Dermis microvascular lymphatic vessel endothelial cell (primary cell): Measurements from ENCODE around the gene HNF4A. TPM values are rescaled to one million over a fixed set of nuclear protein-coding genes. Genes with fewer than 3 reads are reported as not detected.
A peak's percentile ranks its signal among the peaks of the same experiment; 100 is the strongest.
"Not testable (repeated sequence)": the region's sequence is repeated elsewhere in the genome, so short reads cannot be mapped to it uniquely, and the experiment has no call there.

Experiments used
- DNase-seq, 2 donors: peaks; one replicate each; pipeline versions ENCODE4 v3.0.0 to v3.0.0-alpha.2; 2010; ENCODE audit warnings: low read depth in 2 of 2
- total RNA-seq: library from RNA; depleted of rRNA; stranded (reverse); fragments of >200 nt; gene quantifications from 2 replicates; pipeline ENCODE4 v1.2.1, GENCODE V29; 2014

HNF4A gene
- total RNA-seq, 1 donor from 2014 or later: not detected

GRCh38 chr20:44468044-44468782 lies 112.7 kb downstream of the HNF4A start:
- no peak for DNase-seq

GRCh38 chr20:44470327-44470726 lies 114.8 kb downstream of the HNF4A start:
- DNase-seq: no peak

- DNase-seq: no peak
These were observed 116.0 kb downstream of the HNF4A start for GRCh38 chr20:44471481-44471882.

GRCh38 chr20:44472283-44472682 lies 116.8 kb downstream of the HNF4A start:
- not testable (repeated sequence) for DNase-seq

GRCh38 chr20:44475372-44475693 lies 119.8 kb downstream of the HNF4A start:
- DNase-seq: no peak

- peak; percentile 69 to 86 for DNase-seq
These were observed 120.4 kb downstream of the HNF4A start, which contains the start of gene TTPAL for GRCh38 chr20:44475694-44476560. TSS of gene TTPAL (plus strand) at chr20:44475874. CDS start at chr20:44480000, 4,126 bp downstream.

- DNase-seq: no peak
These were observed 121.7 kb downstream of the HNF4A start for GRCh38 chr20:44477151-44477550.

- DNase-seq: no peak
These were observed 122.7 kb downstream of the HNF4A start for GRCh38 chr20:44478206-44478605.

GRCh38 chr20:44479643-44480042 lies 124.1 kb downstream of the HNF4A start:
- no peak for DNase-seq

- no peak for DNase-seq
These were observed 124.6 kb downstream of the HNF4A start for GRCh38 chr20:44480097-44480496.

- no peak for DNase-seq
These were observed 126.4 kb downstream of the HNF4A start for GRCh38 chr20:44481719-44482416.

- no peak for DNase-seq
These were observed 127.6 kb downstream of the HNF4A start for GRCh38 chr20:44483112-44483511.

Other genes with a start within 250 kb of the HNF4A start
- under 0.01 and 0.13 TPM in 2 replicates for gene JPH2, start 168.5 kb upstream of the HNF4A start, total RNA-seq
- gene OSER1, start 144.9 kb upstream of the HNF4A start, total RNA-seq: 34.1 and 36.9 TPM in 2 replicates
- not detected in 2 replicates for gene GDAP1L1, start 108.4 kb upstream of the HNF4A start, total RNA-seq
- 6.3 and 7.2 TPM in 2 replicates for gene FITM2, start 44.5 kb upstream of the HNF4A start, total RNA-seq
- not detected in 2 replicates for gene R3HDML, start 18.7 kb upstream of the HNF4A start, total RNA-seq
- 3.0 and 3.5 TPM in 2 replicates for gene TTPAL, start 120.2 kb downstream of the HNF4A start, total RNA-seq
- gene SERINC3, start 166.4 kb downstream of the HNF4A start, total RNA-seq: 106 and 135 TPM in 2 replicates
- gene PKIG, start 226.9 kb downstream of the HNF4A start, total RNA-seq: 151 and 182 TPM in 2 replicates